ENCODE measurements around the gene SLC22A23.

- no peak for TF ChIP-seq CTCF (conservative IDR thresholded peaks at IDR 0.05; ENCODE audit: low read depth, low read length)
- TF ChIP-seq CEBPB (IDR thresholded peaks at IDR 0.05; ENCODE audit: low read depth, low read length): no peak
- no peak for TF ChIP-seq POLR2A (IDR thresholded peaks at IDR 0.05; ENCODE audit: low read depth, low read length)
- TF ChIP-seq MAZ (IDR thresholded peaks at IDR 0.05; ENCODE audit: borderline replicate concordance, low read depth, low read length): no peak
- TF ChIP-seq BHLHE40 (IDR thresholded peaks at IDR 0.05; ENCODE audit: low read depth, low read length): no peak
- TF ChIP-seq ELK1 (IDR thresholded peaks at IDR 0.05; ENCODE audit: borderline replicate concordance, low read depth, low read length): no peak
- TF ChIP-seq USF2 (IDR thresholded peaks at IDR 0.05; ENCODE audit: low read depth, low read length): no peak
- no peak for TF ChIP-seq MXI1 (IDR thresholded peaks at IDR 0.05; ENCODE audit: borderline replicate concordance, low read depth, low read length)
- no peak for TF ChIP-seq RFX5 (IDR thresholded peaks at IDR 0.05; ENCODE audit: low read depth, low read length)
- TF ChIP-seq FOS (IDR thresholded peaks at IDR 0.05; ENCODE audit: low read depth, low read length): no peak
- TF ChIP-seq CHD1 (IDR thresholded peaks at IDR 0.05; ENCODE audit: low read depth, low read length): no peak
Measured at GRCh38 chr6:3350252-3350796, 106.5 kb downstream of the SLC22A23 start.
